Uterus (tissue), 2 donors: ENCODE data around the gene KRT37.

ENCODE experiments used
- POLR2A ChIP-seq, 2 donors: fragments of 450-650 bp; IDR thresholded peaks; one replicate each; pipeline ENCODE4 v1.6.1; 2016; ENCODE audit warnings: antibody characterized with exemption in 2 of 2, mild to moderate bottlenecking in 1 of 2, moderate library complexity in 1 of 2
- TF ChIP-seq, protein P1 (sequence below), 4 experiments: fragments of 200-600 bp in 2 of 4; fragments of 450-650 bp in 2 of 4; sonication (generic) in 2 of 4; IDR thresholded peaks; one replicate each; pipeline ENCODE4 v1.5.1; 2016 to 2019; ENCODE audit warnings: antibody characterized with exemption in 4 of 4, mild to moderate bottlenecking in 2 of 4, moderate library complexity in 1 of 4

DNA sequence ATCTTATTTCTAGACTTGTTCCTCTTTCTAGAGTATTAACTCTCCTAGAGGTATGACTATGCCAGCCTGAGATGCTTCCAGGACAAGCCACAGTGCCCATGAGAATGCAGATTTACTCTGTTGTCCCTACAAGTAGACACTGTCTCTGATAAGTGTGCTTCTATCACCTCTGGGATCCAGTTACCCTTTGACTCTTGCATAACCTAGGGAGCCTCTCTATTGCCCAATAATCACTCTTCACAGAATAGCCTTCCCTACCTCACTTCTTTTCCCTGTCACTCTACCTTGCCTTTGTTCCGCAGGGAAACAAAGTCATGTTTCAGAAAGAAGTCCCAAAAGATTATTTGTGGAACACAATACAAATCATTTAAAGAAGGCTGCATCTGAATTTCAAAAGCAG lies 40.7 kb downstream of the KRT37 start:
- TF ChIP-seq, protein P1, sequence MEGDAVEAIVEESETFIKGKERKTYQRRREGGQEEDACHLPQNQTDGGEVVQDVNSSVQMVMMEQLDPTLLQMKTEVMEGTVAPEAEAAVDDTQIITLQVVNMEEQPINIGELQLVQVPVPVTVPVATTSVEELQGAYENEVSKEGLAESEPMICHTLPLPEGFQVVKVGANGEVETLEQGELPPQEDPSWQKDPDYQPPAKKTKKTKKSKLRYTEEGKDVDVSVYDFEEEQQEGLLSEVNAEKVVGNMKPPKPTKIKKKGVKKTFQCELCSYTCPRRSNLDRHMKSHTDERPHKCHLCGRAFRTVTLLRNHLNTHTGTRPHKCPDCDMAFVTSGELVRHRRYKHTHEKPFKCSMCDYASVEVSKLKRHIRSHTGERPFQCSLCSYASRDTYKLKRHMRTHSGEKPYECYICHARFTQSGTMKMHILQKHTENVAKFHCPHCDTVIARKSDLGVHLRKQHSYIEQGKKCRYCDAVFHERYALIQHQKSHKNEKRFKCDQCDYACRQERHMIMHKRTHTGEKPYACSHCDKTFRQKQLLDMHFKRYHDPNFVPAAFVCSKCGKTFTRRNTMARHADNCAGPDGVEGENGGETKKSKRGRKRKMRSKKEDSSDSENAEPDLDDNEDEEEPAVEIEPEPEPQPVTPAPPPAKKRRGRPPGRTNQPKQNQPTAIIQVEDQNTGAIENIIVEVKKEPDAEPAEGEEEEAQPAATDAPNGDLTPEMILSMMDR (IDR thresholded peaks at IDR 0.05) = no peak
- TF ChIP-seq POLR2A (IDR thresholded peaks at IDR 0.05) = no peak
